C4-2B (cell line): Measurements from ENCODE around the gene NT5C2.

Source experiments
- ZFX ChIP-seq: fragments of 450-650 bp; IDR thresholded peaks from 2 replicates; pipeline ENCODE4 v1.6.1; 2017
- TF ChIP-seq, protein P1 (sequence below): fragments of 450-650 bp; conservative IDR thresholded peaks from 2 replicates; pipeline ENCODE4 v1.5.1; 2017; ENCODE audit warnings: mild to moderate bottlenecking

DNA sequence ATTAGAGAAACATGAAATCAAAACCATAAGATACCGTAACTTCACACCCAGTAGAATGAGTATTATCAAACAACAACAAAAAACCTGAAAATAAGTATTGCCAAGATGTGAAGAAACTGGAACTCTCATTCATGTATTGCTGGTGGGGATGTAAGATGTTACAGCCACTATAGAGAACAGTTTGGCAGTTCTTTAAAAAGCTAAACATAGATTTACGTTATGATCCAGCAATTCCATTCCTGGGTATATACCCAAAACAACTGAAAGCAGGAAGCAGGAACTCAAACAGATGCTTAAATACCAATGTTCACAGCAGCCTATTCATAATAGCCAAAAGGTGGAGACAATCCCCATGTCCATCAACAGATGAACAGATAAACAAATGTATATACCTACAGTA, 72.5 kb downstream of the NT5C2 start:
- TF ChIP-seq, protein P1, sequence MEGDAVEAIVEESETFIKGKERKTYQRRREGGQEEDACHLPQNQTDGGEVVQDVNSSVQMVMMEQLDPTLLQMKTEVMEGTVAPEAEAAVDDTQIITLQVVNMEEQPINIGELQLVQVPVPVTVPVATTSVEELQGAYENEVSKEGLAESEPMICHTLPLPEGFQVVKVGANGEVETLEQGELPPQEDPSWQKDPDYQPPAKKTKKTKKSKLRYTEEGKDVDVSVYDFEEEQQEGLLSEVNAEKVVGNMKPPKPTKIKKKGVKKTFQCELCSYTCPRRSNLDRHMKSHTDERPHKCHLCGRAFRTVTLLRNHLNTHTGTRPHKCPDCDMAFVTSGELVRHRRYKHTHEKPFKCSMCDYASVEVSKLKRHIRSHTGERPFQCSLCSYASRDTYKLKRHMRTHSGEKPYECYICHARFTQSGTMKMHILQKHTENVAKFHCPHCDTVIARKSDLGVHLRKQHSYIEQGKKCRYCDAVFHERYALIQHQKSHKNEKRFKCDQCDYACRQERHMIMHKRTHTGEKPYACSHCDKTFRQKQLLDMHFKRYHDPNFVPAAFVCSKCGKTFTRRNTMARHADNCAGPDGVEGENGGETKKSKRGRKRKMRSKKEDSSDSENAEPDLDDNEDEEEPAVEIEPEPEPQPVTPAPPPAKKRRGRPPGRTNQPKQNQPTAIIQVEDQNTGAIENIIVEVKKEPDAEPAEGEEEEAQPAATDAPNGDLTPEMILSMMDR = no peak
- no peak for TF ChIP-seq ZFX
